Measurements from ENCODE around the gene DNAH9.

GRCh38 chr17:11624976-11625375 lies 26.7 kb downstream of the DNAH9 start:
- TF ChIP-seq POLR2A (IDR thresholded peaks at IDR 0.05), result no peak
- no peak for TF ChIP-seq CTCF (IDR thresholded peaks at IDR 0.05)

Measured in body of pancreas (tissue), 4 donors.